SK-N-SH (cell line): Measurements from ENCODE around the gene GGA3. TPM values are rescaled to one million over a fixed set of nuclear protein-coding genes. Genes with fewer than 3 reads are reported as not detected.

Experiments used
- CTCF ChIA-PET: fragments of 300-600, 350-600 bp; formaldehyde crosslinking; extraction: SDS; loops from one replicate; lab custom pipeline; 2021; lab: Yijun Ruan, JAX
- POLR2A ChIA-PET: fragments of 350-600 bp; sonication (Branson Sonifier 250); formaldehyde crosslinking; extraction: SDS; loops from one replicate; lab custom pipeline; 2020; ENCODE audit warnings: antibody characterized with exemption, inconsistent platforms; lab: Yijun Ruan, JAX
- DNase-seq: peaks from one replicate; pipeline ENCODE4 v3.0.0; 2012
- H2AFZ ChIP-seq: fragments of 200-600 bp; sonication (generic); 2 replicates; pipeline ENCODE4 v1.8.1; 2016; ENCODE audit warnings: antibody characterized with exemption, mild to moderate bottlenecking, low read depth
- H3F3A ChIP-seq: fragments of 200-600 bp; sonication (generic); replicated peaks from 2 replicates; pipeline ENCODE3; 2016; ENCODE audit warnings: antibody characterized with exemption, mild to moderate bottlenecking; ENCODE audit not compliant: insufficient read depth
- H3K27ac ChIP-seq, 2 experiments: fragments of 200-500 bp in 1 of 2; fragments of 200-600 bp in 1 of 2; sonication (Bioruptor generic) in 1 of 2; sonication (generic), shearing (Covaris generic) in 1 of 2; 2 replicates each; pipeline versions ENCODE4 v1.5.1 to v1.6.1; 2014 to 2016; ENCODE audit warnings: low read depth in 2 of 2, inconsistent platforms in 1 of 2, low read length in 1 of 2, mild to moderate bottlenecking in 1 of 2, mixed read lengths in 1 of 2
- H3K27me3 ChIP-seq: fragments of 200-600 bp; sonication (generic), shearing (Covaris generic); 2 replicates; pipeline ENCODE4 v1.6.1; 2016; ENCODE audit warnings: mixed run types; ENCODE audit not compliant: insufficient read depth
- H3K36me3 ChIP-seq, 2 experiments: fragments of 200-500 bp in 1 of 2; fragments of 200-600 bp in 1 of 2; sonication (Bioruptor generic) in 1 of 2; sonication (generic) in 1 of 2; replicated peaks in 1 of 2; 2 replicates each; pipeline versions ENCODE3 to v1.5.1; 2014 to 2016; ENCODE audit warnings: low read length in 1 of 2, mild to moderate bottlenecking in 1 of 2; ENCODE audit not compliant: insufficient read depth in 2 of 2, control insufficient read depth in 1 of 2
- H3K4me1 ChIP-seq, 2 experiments: fragments of 200-500 bp in 1 of 2; fragments of 200-600 bp in 1 of 2; sonication (Bioruptor generic) in 1 of 2; sonication (generic), shearing (Covaris generic) in 1 of 2; 2 replicates each; pipeline versions ENCODE4 v1.5.1 to v1.6.1; 2014 to 2016; ENCODE audit warnings: low read depth in 1 of 2, low read length in 1 of 2, mixed run types in 1 of 2; ENCODE audit not compliant: insufficient read depth in 2 of 2, control insufficient read depth in 1 of 2
- H3K4me2 ChIP-seq: fragments of 200-600 bp; sonication (generic), shearing (Covaris generic); 2 replicates; pipeline ENCODE4 v1.6.1; 2017; ENCODE audit warnings: mixed run types
- H3K4me3 ChIP-seq, 2 experiments: fragments of 200-500 bp in 1 of 2; fragments of 200-600 bp in 1 of 2; sonication (Bioruptor generic) in 1 of 2; sonication (generic), shearing (Covaris generic) in 1 of 2; 2 replicates each; pipeline versions ENCODE4 v1.5.1 to v1.8.1; 2014 to 2016; ENCODE audit warnings: low read depth in 2 of 2, inconsistent platforms in 1 of 2, low read length in 1 of 2, mild to moderate bottlenecking in 1 of 2, mixed read lengths in 1 of 2, moderate library complexity in 1 of 2
- H3K79me2 ChIP-seq: fragments of 200-600 bp; sonication (generic); 2 replicates; pipeline ENCODE4 v1.8.1; 2017; ENCODE audit warnings: mild to moderate bottlenecking; ENCODE audit not compliant: insufficient read depth
- H3K9ac ChIP-seq: fragments of 200-600 bp; sonication (generic); 2 replicates; pipeline ENCODE4 v1.6.1; 2017; ENCODE audit warnings: mixed run types
- H3K9me2 ChIP-seq: fragments of 200-600 bp; sonication (generic); 2 replicates; pipeline ENCODE4 v1.6.1; 2017; ENCODE audit warnings: mixed run types
- H3K9me3 ChIP-seq: fragments of 200-600 bp; sonication (generic); 2 replicates; pipeline ENCODE4 v1.6.1; 2017; ENCODE audit warnings: mixed run types, mild to moderate bottlenecking, moderate library complexity
- H4K20me1 ChIP-seq: fragments of 200-600 bp; sonication (generic); 2 replicates; pipeline ENCODE4 v1.6.1; 2017; ENCODE audit warnings: mild to moderate bottlenecking, mixed run types; ENCODE audit not compliant: insufficient read depth
- CTCF ChIP-seq: fragments of 200-600 bp; sonication (generic); IDR thresholded peaks from 2 replicates; pipeline ENCODE4 v1.6.1; 2017; ENCODE audit warnings: antibody characterized with exemption, mild to moderate bottlenecking, moderate library complexity
- ELF1 ChIP-seq: IDR thresholded peaks from 2 replicates; pipeline ENCODE4 v1.4.0; 2012
- EZH2phosphoT487 ChIP-seq: fragments of 200-600 bp; sonication (generic); IDR thresholded peaks from 2 replicates; pipeline ENCODE4 v1.6.1; 2017; ENCODE audit warnings: low read depth, mixed run types, mild to moderate bottlenecking, antibody characterized with exemption, moderate library complexity, borderline replicate concordance
- FOXM1 ChIP-seq: IDR thresholded peaks from 2 replicates; pipeline ENCODE4 v1.4.0; 2012; ENCODE audit warnings: low read depth, mild to moderate bottlenecking
- GABPA ChIP-seq: IDR thresholded peaks from 2 replicates; pipeline ENCODE4 v1.4.0; 2012; ENCODE audit warnings: low read depth, mild to moderate bottlenecking
- GATA2 ChIP-seq: sonication (generic); formaldehyde crosslinking; IDR thresholded peaks from 2 replicates; pipeline ENCODE4 v1.5.0; 2020; ENCODE audit warnings: mild to moderate bottlenecking, missing genetic modification reagents
- JUND ChIP-seq: IDR thresholded peaks from 2 replicates; pipeline ENCODE4 v1.4.0; 2012
- MAX ChIP-seq: IDR thresholded peaks from 2 replicates; pipeline ENCODE4 v1.4.0; 2012; ENCODE audit warnings: low read depth
- MEF2A ChIP-seq: IDR thresholded peaks from 2 replicates; pipeline ENCODE4 v1.4.0; 2012; ENCODE audit warnings: low read depth, borderline replicate concordance
- RCOR1 ChIP-seq: fragments of 150-350 bp; IDR thresholded peaks from 2 replicates; pipeline ENCODE4 v1.6.1; 2017; ENCODE audit warnings: antibody characterized with exemption, low read length
- RXRA ChIP-seq: IDR thresholded peaks from 2 replicates; pipeline ENCODE4 v1.4.0; 2012; ENCODE audit warnings: low read depth, mild to moderate bottlenecking, borderline replicate concordance
- SMC3 ChIP-seq: IDR thresholded peaks from 2 replicates; pipeline ENCODE4 v1.6.1; 2012; ENCODE audit warnings: low read depth, low read length, improper control_type of control experiment
- TAF1 ChIP-seq: IDR thresholded peaks from 2 replicates; pipeline ENCODE4 v1.6.1; 2012; ENCODE audit warnings: low read depth, mild to moderate bottlenecking, low read length, moderate library complexity, borderline replicate concordance
- TCF12 ChIP-seq: IDR thresholded peaks from 2 replicates; pipeline ENCODE4 v1.4.0; 2012
- USF2 ChIP-seq: fragments of 150-350 bp; IDR thresholded peaks from 2 replicates; pipeline ENCODE4 v1.6.1; 2017; ENCODE audit warnings: antibody characterized with exemption, low read length, low read depth, borderline replicate concordance
- YY1 ChIP-seq: IDR thresholded peaks from 2 replicates; pipeline ENCODE4 v1.4.0; 2012; ENCODE audit warnings: low read depth, mild to moderate bottlenecking
- ZBTB33 ChIP-seq: IDR thresholded peaks from 2 replicates; pipeline ENCODE4 v1.4.0; 2012; ENCODE audit warnings: low read depth, borderline replicate concordance
- WGBS: methylation state at CpG from one replicate; pipeline ENCODE4 v1.1.6; 2017; ENCODE audit warnings: low lambda C conversion rate; 5-methylcytosine and 5-hydroxymethylcytosine counted together
- polyA plus RNA-seq, 3 experiments: library from polyadenylated mRNA; depleted of rRNA; stranded (reverse); fragments of >200 nt; gene quantifications; 2 replicates each; pipeline ENCODE4 v1.2.3, GENCODE V29; 2012

GGA3 gene
- polyA plus RNA-seq, 1 of the 3 experiments (the other 2 are of a cell fraction): 42.5 TPM

- H3K9me3 ChIP-seq: no peaks in the 10 kb centered on the region
- DNase-seq: no peak
- H3K4me1 ChIP-seq: peaks cover 4 to 6% of the 10 kb centered on the region in 2 experiments; a peak in 1 of 4 replicates
- peaks cover 25% of the 10 kb centered on the region for H3F3A ChIP-seq
- H3K36me3 ChIP-seq: peaks cover 26 to 44% of the 10 kb centered on the region in 2 experiments
- WGBS: 98% methylated on average over 9 of the region's 9 CpGs
- TF ChIP-seq FOXM1 (no peak), ELF1 (no peak), TCF12 (no peak), ZBTB33 (no peak), GATA2 (CRISPR knock-in tag) (no peak), USF2 (no peak), RCOR1 (no peak), JUND (no peak), MAX (no peak), CTCF (no peak), GABPA (no peak), MEF2A (no peak), EZH2phosphoT487 (no peak), RXRA (no peak), YY1 (no peak), TAF1 (no peak), SMC3 (no peak)
- no peaks in the 10 kb centered on the region for H3K9me2 ChIP-seq
- H4K20me1 ChIP-seq: no peaks in the 10 kb centered on the region; the same call in 1 of the 2 replicates
- no peak overlapping the region for H3K27ac ChIP-seq
- CTCF ChIA-PET: interaction anchor here (1.2 to 7.1 kb wide), 4 partner anchors 9 to 94 kb away, joined by 3 to 61 read pairs (median 9); no protein-coding TSS in a partner anchor
- H3K27me3 ChIP-seq: no peaks in the 10 kb centered on the region
- H3K9ac ChIP-seq: no peak overlapping the region
- H3K4me3 ChIP-seq: no peak overlapping the region
- H2AFZ ChIP-seq: no peak overlapping the region
- no peak overlapping the region for H3K4me2 ChIP-seq
- POLR2A ChIA-PET: interaction anchor here (1.2 kb wide), 1 partner anchor 10 kb away, joined by 4 read pairs; no protein-coding TSS in a partner anchor
- peaks cover 67% of the 10 kb centered on the region for H3K79me2 ChIP-seq
These were observed 53.2 kb downstream of the GGA3 start for GRCh38 chr17:75208161-75208560.
